ENCODE measurements around the gene PCNX2.

The PCNX2 gene, protein sequence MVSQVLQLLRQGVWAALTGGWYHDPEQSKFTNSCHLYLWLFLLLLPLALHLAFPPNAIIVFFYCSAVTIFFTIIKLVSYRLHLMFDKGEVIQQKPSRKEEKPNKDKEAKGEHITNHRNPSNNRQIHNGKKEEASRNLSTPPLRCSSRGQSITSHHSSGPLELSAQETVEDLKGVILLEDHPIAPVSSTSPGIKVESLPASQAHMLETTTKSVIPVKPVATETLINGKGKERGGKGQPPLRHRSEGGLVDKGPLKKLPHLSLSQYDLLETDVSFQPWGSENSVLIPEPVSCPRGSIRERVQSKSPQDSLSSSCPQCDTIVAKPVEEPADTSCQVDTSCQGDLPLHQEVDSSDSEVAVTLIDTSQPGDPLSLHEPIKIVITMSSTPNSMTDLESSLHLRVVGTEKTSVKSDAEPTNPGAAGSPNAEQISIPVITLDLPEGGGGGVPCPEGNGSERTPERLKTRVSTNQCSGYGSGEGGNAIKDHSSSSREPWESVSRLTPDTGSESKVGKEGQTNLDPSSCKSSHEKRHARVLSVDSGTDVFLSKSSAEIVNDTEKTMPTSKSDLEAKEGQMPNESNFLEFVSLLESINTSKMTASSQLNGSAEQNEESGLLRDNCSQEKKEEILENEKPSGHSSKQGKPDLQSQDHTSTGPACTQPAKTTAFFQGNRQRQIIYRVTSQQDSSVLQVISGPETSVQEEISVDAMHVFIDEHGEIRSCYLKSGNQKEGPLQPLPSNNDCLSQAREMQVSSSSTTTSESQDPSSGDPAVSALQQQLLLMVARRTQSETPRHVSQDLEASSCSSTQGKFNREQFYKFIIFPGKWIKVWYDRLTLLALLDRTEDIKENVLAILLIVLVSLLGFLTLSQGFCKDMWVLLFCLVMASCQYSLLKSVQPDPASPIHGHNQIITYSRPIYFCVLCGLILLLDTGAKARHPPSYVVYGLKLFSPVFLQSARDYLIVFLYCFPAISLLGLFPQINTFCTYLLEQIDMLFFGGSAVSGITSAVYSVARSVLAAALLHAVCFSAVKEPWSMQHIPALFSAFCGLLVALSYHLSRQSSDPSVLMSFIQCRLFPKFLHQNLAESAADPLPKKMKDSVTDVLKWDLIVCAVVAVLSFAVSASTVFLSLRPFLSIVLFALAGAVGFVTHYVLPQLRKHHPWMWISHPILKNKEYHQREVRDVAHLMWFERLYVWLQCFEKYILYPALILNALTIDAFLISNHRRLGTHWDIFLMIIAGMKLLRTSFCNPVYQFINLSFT (N-terminal part only)

DNA sequence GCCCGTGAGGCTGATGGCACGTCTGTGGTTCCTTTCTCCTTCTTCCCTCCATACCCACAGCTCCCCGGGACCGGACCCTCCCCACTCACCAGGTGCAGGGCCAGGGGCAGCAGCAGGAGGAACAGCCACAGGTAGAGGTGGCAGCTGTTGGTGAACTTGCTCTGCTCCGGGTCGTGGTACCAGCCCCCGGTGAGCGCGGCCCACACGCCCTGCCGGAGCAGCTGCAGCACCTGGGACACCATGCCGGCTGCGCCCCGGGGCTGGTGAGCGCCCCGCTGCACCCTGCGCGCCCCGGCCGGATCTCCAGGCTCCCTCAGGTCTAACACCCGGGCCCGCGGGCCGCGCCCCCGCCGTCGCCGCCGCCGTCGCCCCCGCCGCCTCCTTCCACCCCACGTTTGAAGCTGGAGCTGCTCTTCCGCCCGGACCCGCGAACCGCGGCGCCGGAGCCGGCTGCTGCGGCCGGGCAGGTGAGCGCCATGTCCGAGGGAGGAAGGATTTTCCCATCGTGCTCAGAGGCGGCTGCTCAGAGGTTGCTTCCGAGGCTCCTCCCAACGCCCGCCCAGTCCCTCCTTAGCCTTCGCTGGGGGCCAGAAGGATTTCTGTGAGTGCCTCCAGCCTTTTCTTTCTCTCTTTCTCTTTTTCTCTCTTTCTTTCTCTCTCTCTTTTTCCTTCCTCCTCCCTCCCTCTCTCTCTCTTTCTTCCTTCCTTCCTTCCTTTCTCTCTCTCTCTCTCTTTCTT, at the start of gene PCNX2:
PCNX2 (minus strand) TSS at position 489 of the 738 bp plus-strand sequence; CDS start at position 242, 247 bp downstream.
- DNase-seq (ENCODE audit: low spot score): peak; percentile 76

DNA sequence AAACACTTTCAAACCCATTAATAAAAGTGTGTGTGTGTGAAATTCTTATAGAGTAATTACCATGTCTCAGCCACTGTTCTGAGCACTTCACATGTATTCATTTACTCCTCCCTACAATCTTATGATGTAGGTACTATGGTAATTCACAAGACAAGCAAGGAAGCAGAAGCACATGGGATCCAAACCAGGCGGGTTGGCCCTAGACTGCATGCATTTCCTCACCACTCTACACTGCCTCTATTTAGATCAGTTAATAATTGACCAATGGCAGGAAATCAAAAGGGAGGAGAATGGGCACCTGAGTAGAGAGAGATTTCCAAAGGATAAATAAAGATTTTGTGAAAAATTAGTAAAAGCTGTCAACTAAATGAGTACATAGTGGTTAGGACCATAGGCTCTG, 47.7 kb upstream of the PCNX2 start:
- no peak for DNase-seq (ENCODE audit: low spot score)

DNA sequence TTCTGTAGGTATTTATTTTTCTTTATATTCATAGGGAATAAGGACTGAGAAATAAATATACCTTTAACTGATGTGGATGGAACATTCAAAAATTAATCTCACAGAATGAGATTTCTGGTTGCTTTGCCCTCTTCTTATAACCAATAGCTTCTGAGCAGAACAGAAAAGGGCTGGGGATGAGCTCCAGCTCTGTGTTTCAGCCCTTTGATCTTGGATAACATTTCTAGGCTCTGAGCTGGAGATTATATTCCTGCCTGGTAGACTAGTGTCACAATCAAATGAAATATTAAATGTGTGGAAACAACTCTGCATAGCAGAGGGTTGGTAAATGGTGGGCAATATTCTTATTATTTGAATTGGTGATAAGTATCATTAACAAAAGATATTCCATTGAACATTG, 46.6 kb upstream of the PCNX2 start:
- no peak for DNase-seq (ENCODE audit: low spot score)

DNA sequence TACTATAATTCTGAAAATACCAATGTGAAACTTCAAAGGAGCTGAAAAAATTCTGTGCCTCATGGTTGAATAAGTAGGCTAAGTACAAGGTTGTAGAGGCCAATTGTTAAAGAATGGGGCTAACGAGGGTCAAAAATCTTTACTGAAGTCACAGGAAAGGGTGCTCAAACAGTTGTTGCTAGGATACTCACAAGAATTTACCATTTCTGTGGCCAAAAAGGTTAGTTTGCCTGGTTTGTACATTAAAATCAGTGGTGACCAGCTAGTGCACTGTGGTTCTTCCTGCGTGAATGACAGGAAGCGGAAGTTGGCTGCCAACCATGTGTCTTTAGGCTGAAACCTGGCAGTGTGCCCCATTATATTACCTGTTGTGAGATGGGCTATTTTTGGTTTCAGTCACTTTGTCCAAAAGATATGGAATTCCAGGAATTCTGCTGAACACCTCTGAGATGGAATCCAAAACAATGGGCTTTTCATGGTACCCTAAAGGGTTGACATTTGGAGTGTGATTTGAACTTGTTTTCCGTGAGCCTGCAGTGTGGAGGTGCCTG, 45.5 kb upstream of the PCNX2 start:
- DNase-seq (ENCODE audit: low spot score): no peak

DNA sequence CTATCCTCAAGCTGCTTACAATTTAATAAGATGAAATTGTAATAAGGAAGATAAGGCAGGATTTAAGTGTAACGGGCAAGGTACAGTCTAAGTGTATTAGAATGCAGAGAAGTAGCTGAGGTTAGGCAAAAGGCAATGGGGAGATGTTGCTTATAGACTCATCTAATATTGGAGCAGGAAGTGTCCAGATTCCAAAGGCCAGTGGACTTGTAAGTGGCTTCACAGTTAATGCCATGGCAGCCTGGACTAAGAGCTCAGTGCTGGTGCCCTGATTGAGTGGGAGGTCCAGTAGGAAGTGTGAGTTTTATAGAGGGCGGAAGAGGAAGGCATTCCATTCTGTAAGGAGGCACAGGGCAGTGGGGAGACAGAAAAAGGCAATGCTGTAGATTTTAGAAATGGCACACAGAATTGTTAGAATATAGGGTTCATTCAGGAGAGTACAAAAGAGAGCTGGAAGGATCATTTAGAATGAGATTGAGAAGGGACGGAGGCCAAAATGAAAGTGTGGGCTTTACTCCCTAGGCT, 44.6 kb upstream of the PCNX2 start:
- no peak for DNase-seq (ENCODE audit: low spot score)

DNA sequence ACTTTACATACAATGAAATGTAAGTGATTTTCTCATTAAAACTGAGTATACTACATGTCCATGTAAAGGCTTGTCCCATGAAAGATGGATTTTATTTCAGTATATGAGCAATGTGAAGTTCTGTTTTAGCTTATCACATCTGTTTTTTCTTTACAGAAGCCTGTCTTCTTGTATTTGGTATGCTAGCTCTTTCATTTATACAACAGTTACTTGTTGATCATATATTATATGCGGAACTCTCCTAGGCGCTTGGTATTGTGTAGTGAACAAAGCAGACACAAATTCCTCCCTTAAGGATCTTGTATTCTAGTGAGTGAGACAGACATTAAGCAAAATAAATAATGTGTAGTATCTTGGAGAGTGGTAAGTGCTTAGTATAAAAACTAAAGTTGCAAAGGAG, 42.6 kb upstream of the PCNX2 start:
- no peak for DNase-seq (ENCODE audit: low spot score)

DNA sequence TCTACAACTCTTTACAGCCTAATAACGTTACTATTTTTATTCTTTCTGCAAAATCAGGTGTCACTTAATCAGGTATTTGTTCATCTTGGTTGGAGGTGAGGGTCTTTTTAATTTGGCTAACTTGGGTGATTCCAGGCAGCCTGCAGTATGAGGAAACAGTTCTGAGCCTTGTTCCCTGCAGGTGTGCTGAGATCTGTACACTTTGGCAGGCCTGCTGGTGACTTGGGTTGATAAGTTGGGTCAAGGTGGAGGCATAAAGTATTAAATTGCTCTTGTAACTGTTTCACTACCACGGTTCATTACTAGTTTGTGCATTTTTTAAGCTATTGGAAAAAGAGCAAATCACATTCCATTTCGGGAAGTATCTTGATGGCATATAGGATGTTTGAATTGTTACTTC, 42.0 kb upstream of the PCNX2 start:
- DNase-seq (ENCODE audit: low spot score): no peak

DNA sequence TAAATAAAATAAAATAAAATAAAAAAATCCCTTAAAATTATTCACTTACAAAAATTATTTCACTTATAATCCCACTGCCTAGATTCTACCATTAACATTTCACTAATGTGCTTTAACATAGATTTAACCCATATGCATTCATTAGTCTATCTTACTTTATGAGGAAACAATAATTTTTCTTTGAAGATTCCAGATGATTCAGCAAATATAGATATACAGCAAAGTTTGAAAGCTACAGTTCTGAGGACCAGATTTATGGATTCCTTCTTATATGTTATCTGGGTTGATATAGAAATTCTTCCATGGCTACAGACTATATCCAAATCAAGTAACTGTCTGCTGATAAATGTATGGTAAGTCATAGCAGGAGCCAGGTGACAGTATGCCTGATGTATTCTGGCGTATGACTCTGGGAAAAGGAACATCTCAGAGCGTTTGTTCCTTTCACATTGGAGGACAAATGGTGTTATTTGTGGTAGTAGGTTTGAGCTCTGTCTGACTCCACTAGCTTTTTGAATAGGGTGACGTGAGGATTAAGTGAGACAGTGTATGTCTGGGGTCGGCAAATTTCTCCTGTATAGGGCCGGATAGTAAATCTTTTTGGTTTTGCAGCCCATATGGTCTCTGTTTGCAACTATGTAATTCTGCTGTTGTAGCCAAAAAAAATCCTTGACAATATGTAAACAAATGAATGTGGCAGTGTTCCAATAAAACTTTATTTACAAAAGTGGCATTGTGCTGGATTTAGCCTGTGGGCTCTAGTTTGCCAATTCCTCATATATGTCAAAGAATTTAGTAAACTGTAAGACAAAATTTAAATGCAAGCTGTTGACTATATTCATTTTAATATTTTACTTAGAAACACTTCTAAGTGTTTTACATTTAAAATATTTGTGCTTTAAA, 41.3 kb upstream of the PCNX2 start:
- no peak for DNase-seq (ENCODE audit: low spot score)

DNA sequence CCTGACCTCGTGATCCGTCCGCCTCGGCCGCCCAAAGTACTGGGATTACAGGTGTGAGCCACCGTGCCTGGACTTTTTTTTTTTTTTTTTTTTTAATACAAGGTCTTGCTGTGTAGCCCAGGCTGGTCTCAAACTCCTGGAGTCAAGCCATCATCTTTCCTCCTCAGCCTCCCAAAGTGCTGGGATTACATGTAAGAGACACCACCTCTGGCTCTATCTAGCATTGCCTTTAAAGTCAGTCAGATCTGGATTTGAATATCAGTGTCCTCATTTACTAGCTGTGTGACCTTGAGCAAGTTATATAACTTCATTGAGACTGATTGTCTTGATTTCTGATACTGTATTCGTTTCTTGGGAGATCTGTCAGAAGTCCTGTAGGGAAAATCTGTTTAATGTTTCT, 38.6 kb upstream of the PCNX2 start:
- DNase-seq (ENCODE audit: low spot score): no peak

DNA sequence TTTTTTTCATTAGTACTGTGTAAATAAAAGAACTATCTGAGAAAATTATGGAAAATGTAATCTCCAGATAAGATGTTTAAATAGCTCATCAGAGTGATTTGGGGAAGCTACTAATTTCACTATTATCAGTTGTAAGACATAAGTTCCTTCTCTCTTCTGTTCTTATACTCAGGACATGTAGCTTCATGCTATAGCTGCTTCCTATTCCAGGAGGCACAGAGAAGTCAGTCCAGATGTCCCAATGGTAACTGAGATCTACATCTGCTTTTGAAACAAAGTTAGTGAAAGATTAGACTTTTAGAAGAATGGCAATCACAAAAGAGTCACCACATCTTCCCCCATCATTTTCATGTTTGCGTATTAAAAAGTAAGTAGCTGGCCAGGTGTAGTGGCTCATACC, 37.6 kb upstream of the PCNX2 start:
- no peak for DNase-seq (ENCODE audit: low spot score)

DNA sequence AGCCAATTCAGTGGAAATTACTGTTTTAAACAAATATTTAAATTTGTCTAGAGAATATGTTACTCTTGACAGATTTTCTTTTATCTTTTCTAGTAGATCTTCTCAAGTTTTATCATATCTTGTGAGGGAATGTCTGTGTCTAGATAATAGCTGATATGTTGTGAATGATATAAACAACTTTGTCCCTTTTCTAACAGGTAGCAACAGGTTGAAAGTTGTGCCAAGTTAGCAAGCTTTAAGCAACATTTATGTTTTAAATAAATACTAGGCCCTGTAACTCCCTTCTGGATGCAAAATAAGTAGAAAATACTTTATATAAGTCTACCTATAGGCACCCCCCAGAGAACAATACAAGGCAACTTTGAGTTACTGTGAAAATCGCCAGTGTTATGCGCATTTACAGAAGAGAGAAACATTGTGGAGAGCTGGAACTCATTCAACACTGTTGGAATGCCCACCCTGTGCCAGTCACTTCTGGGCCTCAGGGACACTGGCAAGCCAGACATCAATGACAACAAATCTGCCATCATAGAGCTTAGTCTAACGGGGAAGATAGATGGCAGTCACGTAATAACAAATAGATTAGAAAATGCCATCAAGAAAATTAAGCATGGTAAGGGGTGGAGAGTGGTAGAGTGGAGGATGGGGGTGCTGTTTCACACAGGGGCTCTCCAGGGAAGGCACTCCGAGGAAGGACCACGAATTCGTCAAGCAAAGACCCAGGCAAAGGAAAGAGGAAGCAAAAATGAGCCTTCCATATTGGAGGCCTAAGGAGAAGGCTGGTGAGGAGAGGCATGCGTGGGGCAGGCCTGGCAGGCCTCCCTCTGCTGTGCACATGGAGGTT, 36.4 kb upstream of the PCNX2 start:
- DNase-seq (ENCODE audit: low spot score): no peak

DNA sequence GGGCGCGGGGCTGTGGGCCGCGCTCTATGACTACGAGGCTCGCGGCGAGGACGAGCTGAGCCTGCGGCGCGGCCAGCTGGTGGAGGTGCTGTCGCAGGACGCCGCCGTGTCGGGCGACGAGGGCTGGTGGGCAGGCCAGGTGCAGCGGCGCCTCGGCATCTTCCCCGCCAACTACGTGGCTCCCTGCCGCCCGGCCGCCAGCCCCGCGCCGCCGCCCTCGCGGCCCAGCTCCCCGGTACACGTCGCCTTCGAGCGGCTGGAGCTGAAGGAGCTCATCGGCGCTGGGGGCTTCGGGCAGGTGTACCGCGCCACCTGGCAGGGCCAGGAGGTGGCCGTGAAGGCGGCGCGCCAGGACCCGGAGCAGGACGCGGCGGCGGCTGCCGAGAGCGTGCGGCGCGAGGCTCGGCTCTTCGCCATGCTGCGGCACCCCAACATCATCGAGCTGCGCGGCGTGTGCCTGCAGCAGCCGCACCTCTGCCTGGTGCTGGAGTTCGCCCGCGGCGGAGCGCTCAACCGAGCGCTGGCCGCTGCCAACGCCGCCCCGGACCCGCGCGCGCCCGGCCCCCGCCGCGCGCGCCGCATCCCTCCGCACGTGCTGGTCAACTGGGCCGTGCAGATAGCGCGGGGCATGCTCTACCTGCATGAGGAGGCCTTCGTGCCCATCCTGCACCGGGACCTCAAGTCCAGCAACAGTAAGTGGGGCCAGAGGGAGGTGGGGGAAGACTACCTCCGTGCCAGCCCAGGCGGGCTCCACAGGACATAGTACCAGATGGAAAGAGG, 32.8 kb upstream of the PCNX2 start:
- peak; percentile 4 for DNase-seq (ENCODE audit: low spot score)

DNA sequence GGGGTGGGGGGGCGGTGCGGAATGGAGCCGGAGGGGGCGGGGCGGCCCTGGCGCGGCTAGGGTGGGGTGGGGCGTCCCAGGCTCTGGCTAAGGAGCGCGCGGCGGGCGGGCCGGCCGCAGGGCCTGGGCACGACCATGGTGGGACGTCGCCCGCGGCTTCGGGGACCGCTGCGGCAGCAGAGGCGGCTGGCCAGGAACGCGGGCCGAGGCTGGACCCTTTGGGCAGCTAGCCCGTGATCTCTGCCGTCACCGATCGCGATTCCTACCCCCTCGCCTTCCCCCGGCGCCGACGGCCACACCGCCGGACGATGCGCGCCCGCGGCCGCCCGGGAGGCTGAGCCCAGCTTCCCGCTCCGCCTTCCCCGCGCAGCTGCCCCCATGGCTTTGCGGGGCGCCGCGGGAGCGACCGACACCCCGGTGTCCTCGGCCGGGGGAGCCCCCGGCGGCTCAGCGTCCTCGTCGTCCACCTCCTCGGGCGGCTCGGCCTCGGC, 32.2 kb upstream of the PCNX2 start, which contains the start of gene MAP3K21:
MAP3K21 (plus strand) TSS at position 74 of the 491 bp plus-strand sequence; CDS start at position 379, 305 bp downstream.
- no peak for DNase-seq (ENCODE audit: low spot score)

DNA sequence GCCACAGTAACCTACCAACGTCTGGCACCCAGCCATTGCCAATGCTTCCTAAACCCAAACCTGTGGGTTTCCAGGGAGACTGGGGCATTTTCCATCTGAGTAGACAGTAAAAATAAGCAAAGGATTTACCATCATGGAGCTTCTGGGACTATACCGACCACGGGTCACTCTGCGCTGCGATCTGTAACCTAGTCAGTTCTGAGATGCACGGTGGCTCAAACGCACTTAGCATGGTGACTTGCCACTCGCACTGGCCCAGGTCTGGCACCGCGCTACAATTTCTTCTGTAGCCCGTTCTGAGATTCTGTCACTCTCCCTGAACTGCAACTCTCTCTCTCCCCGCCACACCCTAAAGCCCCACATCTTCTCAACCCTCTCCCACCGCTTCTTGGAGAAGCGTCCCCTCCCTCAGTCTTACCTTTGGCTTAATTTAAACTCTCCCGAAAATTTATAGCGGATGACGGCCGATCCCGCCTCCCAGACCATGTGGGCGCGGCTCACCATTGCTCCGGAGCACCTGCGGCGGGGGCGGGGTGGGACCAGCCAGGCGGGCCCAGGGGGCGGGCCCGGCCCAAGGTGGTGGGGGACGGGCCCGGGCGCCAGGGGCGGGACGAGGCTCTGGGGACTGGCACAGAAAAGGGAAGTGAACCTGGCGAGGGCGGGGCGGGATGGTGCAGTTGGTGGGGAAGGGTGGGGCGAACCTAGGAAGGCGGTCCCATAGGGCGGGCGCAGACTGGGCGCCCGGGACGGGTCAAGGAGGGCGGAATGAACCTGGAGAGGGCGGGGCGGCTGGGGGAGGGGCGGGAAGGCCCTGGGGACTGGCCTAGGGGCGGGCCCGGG, 31.5 kb upstream of the PCNX2 start:
- peak; percentile 93 for DNase-seq (ENCODE audit: low spot score)

DNA sequence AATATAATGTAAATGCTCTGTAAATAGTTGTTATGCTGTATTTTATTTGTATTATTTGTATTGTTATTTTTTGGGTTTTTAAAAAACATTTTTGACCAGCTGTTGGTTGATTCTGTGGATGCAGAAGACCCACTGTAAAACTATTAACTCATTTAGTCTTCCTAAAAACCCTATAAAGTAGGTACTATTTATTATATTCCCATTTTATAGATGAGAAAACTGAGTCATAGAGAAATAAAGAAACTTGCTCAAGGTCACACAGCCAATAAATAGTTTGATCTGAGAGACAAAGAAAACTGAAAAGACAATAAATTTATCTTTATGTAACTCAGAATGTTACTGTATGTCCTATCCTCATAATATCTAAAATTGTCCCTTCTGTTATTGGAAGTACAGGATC, 30.8 kb upstream of the PCNX2 start:
- DNase-seq (ENCODE audit: low spot score): no peak

DNA sequence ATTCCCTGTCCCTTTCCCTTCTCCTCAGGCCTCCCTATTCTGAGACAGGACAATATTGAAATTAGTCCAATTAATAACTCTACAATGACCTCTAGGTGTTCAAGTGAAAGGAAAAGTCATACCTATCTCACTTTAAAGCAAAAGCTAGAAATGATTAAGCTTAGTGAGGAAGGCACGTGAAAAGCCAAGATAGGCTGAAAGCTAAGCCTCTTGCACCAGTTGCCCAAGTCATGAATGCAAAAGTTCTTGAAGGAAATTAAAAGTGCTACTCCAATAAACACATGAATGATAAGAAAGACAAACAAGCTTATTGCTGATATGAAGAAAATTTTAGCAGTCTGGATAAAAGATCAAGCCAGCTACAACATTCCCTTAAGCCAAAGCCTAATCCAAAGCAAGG, 28.2 kb upstream of the PCNX2 start:
- DNase-seq (ENCODE audit: low spot score): no peak

DNA sequence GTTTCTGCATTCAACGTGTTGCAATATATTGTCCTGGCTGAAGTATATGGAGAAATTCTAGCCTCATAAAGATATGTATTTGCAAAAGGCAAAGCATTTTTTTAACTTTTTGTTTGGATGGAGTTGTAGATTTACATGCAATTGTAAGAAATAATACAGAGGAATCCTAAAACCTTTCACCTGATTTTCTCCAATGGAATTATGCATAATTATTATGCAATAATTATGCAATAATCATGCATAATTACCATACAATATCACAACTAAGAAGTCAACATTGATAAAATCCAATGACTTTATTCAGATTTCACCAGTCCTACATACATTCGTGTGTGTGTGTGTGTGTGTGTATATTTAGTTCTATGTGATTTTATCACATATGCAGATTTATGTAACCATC, 24.5 kb upstream of the PCNX2 start:
- no peak for DNase-seq (ENCODE audit: low spot score)

Measured in activated CD4-positive, alpha-beta T cell treated with anti-CD3 and anti-CD28 coated beads, Interleukin-2, Interleukin-4, amounts not matched to agents 100 ng/mL and 50 ng/mL, durations not matched to agents 16 hours and 8 hours (primary cell).